Measurements from ENCODE around the gene PLCG1. TPM values are rescaled to one million over a fixed set of nuclear protein-coding genes. Genes with fewer than 3 reads are reported as not detected.
A peak's percentile ranks its signal among the peaks of the same experiment; 100 is the strongest.

The PLCG1 gene
- total and polyA plus RNA-seq, 9 of the 15 experiments (the other 6 are each of a cell fraction or from before 2014, with no cell fraction given), result 1.7 to 67.0 (median 34.8) TPM

- TF ChIP-seq NKRF (IDR thresholded peaks at IDR 0.05; ENCODE audit: borderline replicate concordance) (no peak), TEAD1 (CRISPR knock-in tag; IDR thresholded peaks at IDR 0.05) (no peak), NR1H2 (CRISPR knock-in tag; IDR thresholded peaks at IDR 0.05) (no peak)
Observed at GRCh38 chr20:41158082-41158625, 20.8 kb downstream of the PLCG1 start (continued).

GRCh38 chr20:41159547-41159946, 22.2 kb downstream of the PLCG1 start:
- H3K36me3 ChIP-seq (ENCODE audit: control insufficient read depth, insufficient read depth, low read length), result peaks cover 37% of the 10 kb centered on the region; the same call in 2 of the 3 replicates
- no peak overlapping the region for H3K27ac ChIP-seq (ENCODE audit: extremely low read depth, low read depth, low read length)
- peak overlapping the region; percentile 32; the same call in 1 of the 2 replicates for H3K4me2 ChIP-seq (ENCODE audit: insufficient read depth, low read length)
- FAIRE-seq (no peak), DNase-seq (ENCODE audit: extremely low read depth in 1 of 4, low spot score in 3 of 4) (peak in 2 of 4 experiments; percentile 23 to 28), ATAC-seq (no peak)
- H3K27me3 ChIP-seq (ENCODE audit: control insufficient read depth in 2 of 2, insufficient read depth in 2 of 2, low read length in 2 of 2), result no peaks in the 10 kb centered on the region
- BruUV-seq (replicated peaks), result no TSS peak
- ChIA-PET CTCF (ENCODE audit: low intra/inter-chr PET ratio) (no interaction called here), POLR2A (interaction anchor here (0.9 to 2.4 kb wide), 3 partner anchors 9 to 16 kb away, joined by 4 to 15 read pairs (median 7); no protein-coding TSS in a partner anchor)
- 46% methylated on average over 10 of the region's 10 CpGs for WGBS (ENCODE audit: insufficient coverage, low coverage, missing lambda C conversion rate)
- H3K9me1 ChIP-seq (ENCODE audit: control insufficient read depth, insufficient read depth, low read length), result peaks cover 13% of the 10 kb centered on the region
- H3K4me3 ChIP-seq, result no peak overlapping the region
- in situ Hi-C loops (cut with MboI), result no loop called here
- no peaks in the 10 kb centered on the region for H3K9me3 ChIP-seq (replicated peaks; ENCODE audit: control insufficient read depth, insufficient read depth, low read depth, low read length)
- no peak overlapping the region for H3K9ac ChIP-seq (ENCODE audit: insufficient read depth in 1 of 2, low read depth in 2 of 2, low read length in 2 of 2)
- intact Hi-C loops (cut with micrococcal nuclease), result no loop called here
- no peak overlapping the region for H2AFZ ChIP-seq (ENCODE audit: low read depth, low read length)
- peaks cover 45% of the 10 kb centered on the region for H4K20me1 ChIP-seq (replicated peaks; ENCODE audit: control insufficient read depth, insufficient read depth, low read length)
- H3K79me2 ChIP-seq (ENCODE audit: control insufficient read depth, insufficient read depth, low read length), result peaks cover 2% of the 10 kb centered on the region; the same call in 2 of the 3 replicates
- peaks cover 0 to 11% of the 10 kb centered on the region in 2 experiments; a peak in 3 of 5 replicates for H3K4me1 ChIP-seq (replicated peaks in 1 of 2; ENCODE audit: control insufficient read depth in 2 of 2, insufficient read depth in 2 of 2, low read length in 2 of 2)
- TF ChIP-seq CEBPB (tag; IDR thresholded peaks at IDR 0.05) (no peak), TCF7L2 (IDR thresholded peaks at IDR 0.05; ENCODE audit: low read depth, low read length) (no peak), IRF2 (CRISPR knock-in tag; IDR thresholded peaks at IDR 0.05) (no peak), NFE2 (IDR thresholded peaks at IDR 0.05; ENCODE audit: low read depth) (peak; percentile 22; the same call in 1 of the 2 replicates), ZNF197 (CRISPR knock-in tag; IDR thresholded peaks at IDR 0.05; ENCODE audit: low read depth) (no peak), MAFF (IDR thresholded peaks at IDR 0.05; ENCODE audit: low read length) (0 out of 2 replicates have a peak, but pooled peaks have one; percentile 5), ZNF354B (CRISPR knock-in tag; IDR thresholded peaks at IDR 0.05) (no peak), C11orf30 (IDR thresholded peaks at IDR 0.05; ENCODE audit: low read depth) (peak; percentile 63), ZNF347 (CRISPR knock-in tag; IDR thresholded peaks at IDR 0.05; ENCODE audit: low read depth) (no peak), KDM4B (IDR thresholded peaks at IDR 0.05; ENCODE audit: borderline replicate concordance in 2 of 2, low read depth in 1 of 2) (no peak), FOXM1 (IDR thresholded peaks at IDR 0.05; ENCODE audit: low read depth) (no peak), FOXM1 (CRISPR knock-in tag; IDR thresholded peaks at IDR 0.05; ENCODE audit: low read depth) (no peak)
- TF ChIP-seq, protein P1, sequence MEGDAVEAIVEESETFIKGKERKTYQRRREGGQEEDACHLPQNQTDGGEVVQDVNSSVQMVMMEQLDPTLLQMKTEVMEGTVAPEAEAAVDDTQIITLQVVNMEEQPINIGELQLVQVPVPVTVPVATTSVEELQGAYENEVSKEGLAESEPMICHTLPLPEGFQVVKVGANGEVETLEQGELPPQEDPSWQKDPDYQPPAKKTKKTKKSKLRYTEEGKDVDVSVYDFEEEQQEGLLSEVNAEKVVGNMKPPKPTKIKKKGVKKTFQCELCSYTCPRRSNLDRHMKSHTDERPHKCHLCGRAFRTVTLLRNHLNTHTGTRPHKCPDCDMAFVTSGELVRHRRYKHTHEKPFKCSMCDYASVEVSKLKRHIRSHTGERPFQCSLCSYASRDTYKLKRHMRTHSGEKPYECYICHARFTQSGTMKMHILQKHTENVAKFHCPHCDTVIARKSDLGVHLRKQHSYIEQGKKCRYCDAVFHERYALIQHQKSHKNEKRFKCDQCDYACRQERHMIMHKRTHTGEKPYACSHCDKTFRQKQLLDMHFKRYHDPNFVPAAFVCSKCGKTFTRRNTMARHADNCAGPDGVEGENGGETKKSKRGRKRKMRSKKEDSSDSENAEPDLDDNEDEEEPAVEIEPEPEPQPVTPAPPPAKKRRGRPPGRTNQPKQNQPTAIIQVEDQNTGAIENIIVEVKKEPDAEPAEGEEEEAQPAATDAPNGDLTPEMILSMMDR (IDR thresholded peaks at IDR 0.05 in 2 of 3, conservative IDR thresholded peaks at IDR 0.05 in 1 of 3; ENCODE audit: insufficient read depth in 2 of 3, low read depth in 1 of 3, low read length in 3 of 3), result no peak
- TF ChIP-seq, protein P2, sequence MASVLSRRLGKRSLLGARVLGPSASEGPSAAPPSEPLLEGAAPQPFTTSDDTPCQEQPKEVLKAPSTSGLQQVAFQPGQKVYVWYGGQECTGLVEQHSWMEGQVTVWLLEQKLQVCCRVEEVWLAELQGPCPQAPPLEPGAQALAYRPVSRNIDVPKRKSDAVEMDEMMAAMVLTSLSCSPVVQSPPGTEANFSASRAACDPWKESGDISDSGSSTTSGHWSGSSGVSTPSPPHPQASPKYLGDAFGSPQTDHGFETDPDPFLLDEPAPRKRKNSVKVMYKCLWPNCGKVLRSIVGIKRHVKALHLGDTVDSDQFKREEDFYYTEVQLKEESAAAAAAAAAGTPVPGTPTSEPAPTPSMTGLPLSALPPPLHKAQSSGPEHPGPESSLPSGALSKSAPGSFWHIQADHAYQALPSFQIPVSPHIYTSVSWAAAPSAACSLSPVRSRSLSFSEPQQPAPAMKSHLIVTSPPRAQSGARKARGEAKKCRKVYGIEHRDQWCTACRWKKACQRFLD (CRISPR knock-in tag; IDR thresholded peaks at IDR 0.05), result no peak
